T-cell (primary cell): Measurements from ENCODE around the gene ACP6. TPM values are rescaled to one million over a fixed set of nuclear protein-coding genes. Genes with fewer than 3 reads are reported as not detected.

ENCODE experiments used
- ATAC-seq, 4 experiments: fragments of 200-7000 bp in 3 of 4; fragments of 150-1000 bp in 1 of 4; cut with Tn5 transposase; replicated peaks in 1 of 4; 1 replicate in 3 of 4; 2 replicates in 1 of 4; pipeline ENCODE4 v1.10.0; 2021; ENCODE audit warnings: moderate library complexity in 3 of 4, mild to moderate bottlenecking in 2 of 4, moderate number of reproducible peaks in 1 of 4
- CTCF ChIA-PET, 2 donors: fragments of 300-600 bp; sonication (Branson Sonifier 250); formaldehyde crosslinking; loops; one replicate each; lab custom pipeline; 2022; ENCODE audit warnings: antibody characterized with exemption in 2 of 2; lab: Charles Lee
- POLR2A ChIA-PET, 2 donors: fragments of 300-600 bp; sonication (Branson Sonifier 250); formaldehyde crosslinking; loops; one replicate each; lab custom pipeline; 2022; ENCODE audit warnings: antibody characterized with exemption in 2 of 2; lab: Charles Lee
- DNase-seq, 35 experiments: peaks; one replicate each; pipeline versions ENCODE4 v3.0.0 to v3.0.0-alpha.2; 2013 to 2023
- H3K27ac ChIP-seq: one replicate; pipeline ENCODE4 v1.5.1; 2013; ENCODE audit warnings: low read length
- H3K27me3 ChIP-seq, 2 experiments: replicated peaks in 1 of 2; 1 replicate in 1 of 2; 2 replicates in 1 of 2; pipeline versions ENCODE4 v1.6.1 to v1.7.0; 2013; ENCODE audit warnings: low read length in 1 of 2, mixed read lengths in 1 of 2; ENCODE audit not compliant: control insufficient read depth in 2 of 2, insufficient read depth in 2 of 2; ENCODE audit errors: extremely low read depth in 1 of 2
- H3K36me3 ChIP-seq, 2 donors: 1 replicate in 1 of 2; 2 replicates in 1 of 2; pipeline versions ENCODE4 v1.6.1 to v1.7.0; 2013; ENCODE audit warnings: low read length in 1 of 2; ENCODE audit not compliant: control insufficient read depth in 2 of 2, insufficient read depth in 1 of 2; ENCODE audit errors: extremely low read depth in 1 of 2
- H3K4me1 ChIP-seq, 2 experiments: 1 replicate in 1 of 2; 2 replicates in 1 of 2; pipeline versions ENCODE4 v1.6.1 to v1.7.0; 2013; ENCODE audit warnings: low read length in 2 of 2, mixed read lengths in 1 of 2; ENCODE audit not compliant: insufficient read depth in 2 of 2, control insufficient read depth in 1 of 2; ENCODE audit errors: extremely low read depth in 1 of 2
- H3K4me3 ChIP-seq, 2 donors: 1 replicate in 1 of 2; 2 replicates in 1 of 2; pipeline versions ENCODE4 v1.5.1 to v1.7.0; 2013; ENCODE audit warnings: mild to moderate bottlenecking in 2 of 2, low read length in 1 of 2, moderate library complexity in 1 of 2; ENCODE audit not compliant: control insufficient read depth in 1 of 2; ENCODE audit errors: extremely low read depth in 1 of 2
- H3K9me3 ChIP-seq: 2 replicates; pipeline ENCODE4 v1.7.0; 2013
- H3K27ac Mint-ChIP-seq, 2 donors: one replicate each; pipeline ENCODE4 v1.8.0; 2020 to 2021; ENCODE audit warnings: mild to moderate bottlenecking in 2 of 2, mixed read lengths in 2 of 2
- H3K27me3 Mint-ChIP-seq, 2 donors: one replicate each; pipeline ENCODE4 v1.8.0; 2021 to 2022; ENCODE audit warnings: mixed read lengths in 2 of 2
- H3K36me3 Mint-ChIP-seq: one replicate; pipeline ENCODE4 v1.8.0; 2021; ENCODE audit warnings: mixed read lengths
- H3K4me1 Mint-ChIP-seq, 3 donors: one replicate each; pipeline ENCODE4 v1.8.0; 2020 to 2022; ENCODE audit warnings: mixed read lengths in 3 of 3, mild to moderate bottlenecking in 1 of 3
- H3K4me3 Mint-ChIP-seq, 3 donors: one replicate each; pipeline ENCODE4 v1.8.0; 2020 to 2022; ENCODE audit warnings: mild to moderate bottlenecking in 3 of 3, mixed read lengths in 3 of 3, moderate library complexity in 3 of 3
- H3K9me3 Mint-ChIP-seq, 3 donors: one replicate each; pipeline ENCODE4 v1.8.0; 2020 to 2022; ENCODE audit warnings: mixed read lengths in 3 of 3
- WGBS: methylation state at CpG from one replicate; pipeline ENCODE4 v1.1.5; 2013; ENCODE audit warnings: missing lambda C conversion rate; ENCODE audit not compliant: insufficient coverage; 5-methylcytosine and 5-hydroxymethylcytosine counted together
- total RNA-seq, 35 experiments: library from RNA in 6 of 35; stranded (reverse) in 6 of 35; fragments of 120-200 nt in 1 of 35; gene quantifications; one replicate each; pipeline versions ENCODE4 v1.2.1 to v1.2.4 and lab custom pipeline; 2013 to 2026

The ACP6 gene
- total RNA-seq, 5 donors from 2014 or later (not counting 1 experiment from before 2014, with no cell fraction given), result 10.0 to 21.5 (median 19.4) TPM

DNA sequence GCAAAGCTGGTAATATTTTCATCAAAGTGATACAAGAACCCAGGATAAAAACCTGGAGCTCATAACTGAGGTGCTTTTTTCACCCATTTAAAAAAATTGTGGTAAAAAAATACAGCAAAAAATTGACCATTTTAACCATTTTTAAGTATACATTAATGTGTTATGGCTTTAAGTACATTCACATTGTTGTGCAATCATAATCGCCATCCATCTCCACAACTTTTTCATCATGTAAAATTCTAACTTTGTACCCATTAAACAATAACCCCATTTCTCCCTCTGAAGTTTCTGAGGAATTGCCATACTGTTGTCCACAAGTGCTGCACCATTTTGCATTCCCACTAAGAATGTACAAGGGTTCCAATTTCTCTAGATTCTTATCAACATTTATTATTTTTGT is 36.6 kb downstream of the ACP6 start:
- no peaks in the 10 kb centered on the region for H3K27me3 ChIP-seq
- H3K36me3 Mint-ChIP-seq, result peaks cover 28% of the 10 kb centered on the region
- H3K27ac ChIP-seq, result no peak overlapping the region
- peaks cover 3 to 4% of the 10 kb centered on the region in 2 donors for H3K36me3 ChIP-seq
- CTCF ChIA-PET, result interaction anchor here in 1 of 2 donors (1.0 to 1.7 kb wide), 2 partner anchors 9 to 68 kb away, joined by 3 to 5 read pairs; no protein-coding TSS in a partner anchor
- H3K27me3 Mint-ChIP-seq, result no peaks in the 10 kb centered on the region
- H3K4me1 ChIP-seq, result peaks cover 0 to 8% of the 10 kb centered on the region in 2 experiments
- H3K4me1 Mint-ChIP-seq, result peaks cover 13 to 16% (median 14%) of the 10 kb centered on the region in 3 donors
- POLR2A ChIA-PET, result no interaction called here
- H3K9me3 Mint-ChIP-seq, result no peaks in the 10 kb centered on the region
- no peaks in the 10 kb centered on the region for H3K9me3 ChIP-seq
- H3K27ac Mint-ChIP-seq, result no peak overlapping the region
- ATAC-seq (no peak), DNase-seq (no peak)
- WGBS, result no CpG with 5 or more reads among the region's 1 CpG
- no peak overlapping the region for H3K4me3 Mint-ChIP-seq
- no peak overlapping the region for H3K4me3 ChIP-seq

- Histone ChIP-seq H3K4me3 (no peak overlapping the region), H3K36me3 (peaks cover 3 to 4% of the 10 kb centered on the region in 2 donors), H3K4me1 (peaks cover 0 to 17% of the 10 kb centered on the region in 2 experiments), H3K9me3 (no peaks in the 10 kb centered on the region), H3K27me3 (no peaks in the 10 kb centered on the region), H3K27ac (no peak overlapping the region)
- H3K9me3 Mint-ChIP-seq, result no peaks in the 10 kb centered on the region
- no peak overlapping the region for H3K27ac Mint-ChIP-seq
- H3K4me1 Mint-ChIP-seq, result peaks cover 29% of the 10 kb centered on the region in 3 donors
- ChIA-PET CTCF (interaction anchor here (0.6 to 1.0 kb wide), 2 partner anchors 9 to 396 kb away, joined by 4 read pairs; no protein-coding TSS in a partner anchor), POLR2A (no interaction called here)
- 96% methylated on average over 3 of the region's 3 CpGs for WGBS
- H3K4me3 Mint-ChIP-seq, result no peak overlapping the region
- H3K36me3 Mint-ChIP-seq, result peaks cover 25% of the 10 kb centered on the region
- ATAC-seq, result no peak
- no peak for DNase-seq
- H3K27me3 Mint-ChIP-seq, result no peaks in the 10 kb centered on the region
These were observed 38.5 kb downstream of the ACP6 start for GRCh38 chr1:147631839-147632238.

GRCh38 chr1:147630447-147630846 is 39.9 kb downstream of the ACP6 start:
- H3K9me3 ChIP-seq, result no peaks in the 10 kb centered on the region
- ATAC-seq (no peak), DNase-seq (no peak)
- H3K27ac Mint-ChIP-seq, result no peak overlapping the region
- no peaks in the 10 kb centered on the region for H3K9me3 Mint-ChIP-seq
- H3K4me3 Mint-ChIP-seq, result no peak overlapping the region
- H3K27ac ChIP-seq, result no peak overlapping the region
- H3K27me3 ChIP-seq, result no peaks in the 10 kb centered on the region
- peaks cover 6 to 17% of the 10 kb centered on the region in 2 experiments for H3K4me1 ChIP-seq
- H3K4me3 ChIP-seq, result no peak overlapping the region
- ChIA-PET POLR2A (no interaction called here), CTCF (interaction anchor here (0.6 to 1.4 kb wide), 3 partner anchors 85 to 137 kb away, joined by 3 read pairs; no protein-coding TSS in a partner anchor)
- H3K27me3 Mint-ChIP-seq, result no peaks in the 10 kb centered on the region
- peaks cover 22% of the 10 kb centered on the region for H3K36me3 Mint-ChIP-seq
- H3K36me3 ChIP-seq, result peaks cover 3 to 4% of the 10 kb centered on the region in 2 donors
- peaks cover 37 to 41% (median 41%) of the 10 kb centered on the region in 3 donors for H3K4me1 Mint-ChIP-seq
- WGBS, result 96% methylated on average over 4 of the region's 6 CpGs

DNA sequence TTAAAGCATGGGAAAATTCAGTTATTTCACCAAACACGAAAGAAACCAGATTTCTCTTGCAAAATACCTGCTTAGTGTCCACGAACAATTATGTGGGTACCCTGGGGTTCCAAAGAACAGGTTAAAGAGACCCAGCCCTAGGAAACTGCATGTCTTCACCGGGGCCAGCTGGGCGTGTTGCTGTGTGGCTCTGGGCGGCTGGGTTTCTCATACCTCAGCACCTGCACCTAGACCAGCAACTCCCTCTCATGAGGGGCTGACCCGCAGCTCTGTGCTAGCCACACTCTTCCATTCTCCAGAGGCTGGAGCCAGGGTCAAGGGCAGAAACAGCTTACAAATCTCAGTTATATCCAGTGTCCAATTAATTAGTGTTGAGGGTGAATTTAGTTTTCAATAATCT is 40.3 kb downstream of the ACP6 start:
- DNase-seq (no peak), ATAC-seq (no peak)
- H3K4me1 Mint-ChIP-seq, result peaks cover 37 to 41% (median 41%) of the 10 kb centered on the region in 3 donors
- Histone ChIP-seq H3K4me1 (peaks cover 6 to 17% of the 10 kb centered on the region in 2 experiments), H3K27ac (no peak overlapping the region), H3K9me3 (no peaks in the 10 kb centered on the region), H3K4me3 (no peak overlapping the region), H3K27me3 (no peaks in the 10 kb centered on the region), H3K36me3 (peaks cover 3 to 4% of the 10 kb centered on the region in 2 donors)
- WGBS, result 90% methylated on average over 5 of the region's 6 CpGs
- H3K4me3 Mint-ChIP-seq, result no peak overlapping the region
- no peak overlapping the region for H3K27ac Mint-ChIP-seq
- H3K36me3 Mint-ChIP-seq, result peaks cover 23% of the 10 kb centered on the region
- CTCF ChIA-PET, result interaction anchor here (0.6 to 1.4 kb wide), 5 partner anchors 18 to 136 kb away, joined by 3 read pairs; no protein-coding TSS in a partner anchor
- H3K27me3 Mint-ChIP-seq, result no peaks in the 10 kb centered on the region
- H3K9me3 Mint-ChIP-seq, result no peaks in the 10 kb centered on the region
- POLR2A ChIA-PET, result no interaction called here

- Histone ChIP-seq H3K4me3 (no peak overlapping the region), H3K4me1 (peaks cover 6 to 17% of the 10 kb centered on the region in 2 experiments), H3K36me3 (peaks cover 4 to 13% of the 10 kb centered on the region in 2 donors), H3K27me3 (no peaks in the 10 kb centered on the region), H3K27ac (no peak overlapping the region), H3K9me3 (no peaks in the 10 kb centered on the region)
- H3K27me3 Mint-ChIP-seq, result no peaks in the 10 kb centered on the region
- DNase-seq (no peak), ATAC-seq (no peak)
- peak overlapping the region in 1 of 2 donors; percentile 47 for H3K27ac Mint-ChIP-seq
- H3K4me3 Mint-ChIP-seq, result peak overlapping the region in 1 of 3 donors; percentile 17
- ChIA-PET CTCF (interaction anchor here in 1 of 2 donors (0.6 kb wide), 1 partner anchor 58 kb away, joined by 3 read pairs; no protein-coding TSS in a partner anchor), POLR2A (no interaction called here)
- peaks cover 23% of the 10 kb centered on the region for H3K36me3 Mint-ChIP-seq
- H3K9me3 Mint-ChIP-seq, result no peaks in the 10 kb centered on the region
- 92% methylated on average over 2 of the region's 5 CpGs for WGBS
- H3K4me1 Mint-ChIP-seq, result peaks cover 37 to 41% (median 41%) of the 10 kb centered on the region in 3 donors
These were observed 41.9 kb downstream of the ACP6 start for GRCh38 chr1:147628441-147628840.

GRCh38 chr1:147627435-147628110 is 42.8 kb downstream of the ACP6 start:
- Mint-ChIP-seq H3K9me3 (no peaks in the 10 kb centered on the region), H3K27ac (no peak overlapping the region), H3K4me1 (peaks cover 37 to 41% (median 41%) of the 10 kb centered on the region in 3 donors), H3K36me3 (peaks cover 23% of the 10 kb centered on the region), H3K27me3 (no peaks in the 10 kb centered on the region), H3K4me3 (no peak overlapping the region)
- Histone ChIP-seq H3K27ac (no peak overlapping the region), H3K27me3 (no peaks in the 10 kb centered on the region), H3K36me3 (peaks cover 4 to 10% of the 10 kb centered on the region in 2 donors), H3K4me3 (no peak overlapping the region), H3K9me3 (no peaks in the 10 kb centered on the region), H3K4me1 (peaks cover 6 to 17% of the 10 kb centered on the region in 2 experiments)
- POLR2A ChIA-PET, result interaction anchor here in 1 of 2 donors (1.0 kb wide), 1 partner anchor 10 kb away, joined by 3 read pairs; no protein-coding TSS in a partner anchor
- DNase-seq (peak in 29 of 35 experiments; percentile 19 to 69 (median 42)), ATAC-seq (peak; percentile 67 to 76 (median 70))
- CTCF ChIA-PET, result interaction anchor here (0.6 to 1.5 kb wide), 7 partner anchors 9 to 133 kb away, joined by 3 to 5 read pairs (median 3); no protein-coding TSS in a partner anchor
- 7% methylated on average over 2 of the region's 3 CpGs for WGBS
